Activated T-cell treated with anti-CD3 and anti-CD28 coated beads for 1 hour (primary cell): ENCODE measurements around the gene ID1.
A peak's percentile ranks its signal among the peaks of the same experiment; 100 is the strongest.

Source experiments
- DNase-seq: peaks from one replicate; pipeline ENCODE4 v3.0.0-alpha.2; 2020; ENCODE audit warnings: low read depth

ID1 gene

DNA sequence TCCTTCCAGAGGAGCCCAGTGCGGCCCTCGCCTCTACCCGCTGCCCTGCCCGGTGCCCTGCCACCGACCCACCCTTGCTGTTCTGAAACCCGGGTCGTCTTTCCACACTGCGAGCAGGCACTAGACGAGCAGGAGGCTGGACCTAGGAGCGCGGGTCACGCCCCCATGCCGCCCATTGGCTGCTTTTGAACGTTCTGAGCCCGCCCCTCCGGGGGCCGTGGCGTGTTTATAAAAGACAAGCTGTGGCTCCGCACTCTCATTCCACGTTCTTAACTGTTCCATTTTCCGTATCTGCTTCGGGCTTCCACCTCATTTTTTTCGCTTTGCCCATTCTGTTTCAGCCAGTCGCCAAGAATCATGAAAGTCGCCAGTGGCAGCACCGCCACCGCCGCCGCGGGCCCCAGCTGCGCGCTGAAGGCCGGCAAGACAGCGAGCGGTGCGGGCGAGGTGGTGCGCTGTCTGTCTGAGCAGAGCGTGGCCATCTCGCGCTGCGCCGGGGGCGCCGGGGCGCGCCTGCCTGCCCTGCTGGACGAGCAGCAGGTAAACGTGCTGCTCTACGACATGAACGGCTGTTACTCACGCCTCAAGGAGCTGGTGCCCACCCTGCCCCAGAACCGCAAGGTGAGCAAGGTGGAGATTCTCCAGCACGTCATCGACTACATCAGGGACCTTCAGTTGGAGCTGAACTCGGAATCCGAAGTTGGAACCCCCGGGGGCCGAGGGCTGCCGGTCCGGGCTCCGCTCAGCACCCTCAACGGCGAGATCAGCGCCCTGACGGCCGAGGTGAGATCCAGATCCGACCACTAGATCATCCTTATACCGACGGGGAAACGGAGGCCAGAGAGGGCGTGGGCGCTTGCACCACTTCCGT, at the start of gene ID1:
Gene ID1, plus strand, starts transcription at position 259 of the 871 bp plus-strand sequence. Its CDS starts 99 bp downstream, at position 358.
- peak; percentile 85 for DNase-seq

GRCh38 chr20:31559704-31560093, 45.4 kb upstream of the ID1 start:
- DNase-seq = no peak

DNA sequence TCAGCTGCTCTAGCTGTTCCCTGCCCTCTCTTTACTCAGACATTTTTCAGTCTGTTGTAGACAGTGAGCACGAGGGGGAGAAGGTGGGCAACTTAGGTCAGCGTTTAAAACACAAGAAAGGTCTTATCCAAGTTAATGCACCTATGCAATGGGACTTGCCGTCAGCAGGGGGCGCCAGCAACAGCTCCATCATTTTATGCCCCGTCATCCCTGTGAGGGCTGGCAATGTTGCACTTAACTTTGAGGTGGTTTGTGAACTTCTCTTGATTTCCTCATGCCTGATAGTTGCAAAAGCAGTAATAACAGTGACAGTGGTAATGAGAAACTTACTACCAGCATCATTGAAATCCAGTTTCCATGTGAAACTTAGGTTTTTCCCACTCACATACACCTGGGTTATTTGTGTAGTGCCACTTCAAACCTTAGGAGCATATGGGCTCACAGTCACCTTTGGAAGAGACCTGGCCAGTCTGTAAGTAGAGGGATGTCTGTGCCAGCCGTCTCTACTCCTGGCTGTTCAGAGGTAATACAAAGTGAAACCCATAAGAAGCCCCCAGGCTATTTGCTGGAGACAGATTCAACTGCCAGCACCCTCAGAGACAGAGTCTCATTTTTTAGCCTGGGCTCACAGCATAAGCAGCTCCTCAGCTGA, 44.9 kb upstream of the ID1 start:
- DNase-seq = peak; percentile 71

DNA sequence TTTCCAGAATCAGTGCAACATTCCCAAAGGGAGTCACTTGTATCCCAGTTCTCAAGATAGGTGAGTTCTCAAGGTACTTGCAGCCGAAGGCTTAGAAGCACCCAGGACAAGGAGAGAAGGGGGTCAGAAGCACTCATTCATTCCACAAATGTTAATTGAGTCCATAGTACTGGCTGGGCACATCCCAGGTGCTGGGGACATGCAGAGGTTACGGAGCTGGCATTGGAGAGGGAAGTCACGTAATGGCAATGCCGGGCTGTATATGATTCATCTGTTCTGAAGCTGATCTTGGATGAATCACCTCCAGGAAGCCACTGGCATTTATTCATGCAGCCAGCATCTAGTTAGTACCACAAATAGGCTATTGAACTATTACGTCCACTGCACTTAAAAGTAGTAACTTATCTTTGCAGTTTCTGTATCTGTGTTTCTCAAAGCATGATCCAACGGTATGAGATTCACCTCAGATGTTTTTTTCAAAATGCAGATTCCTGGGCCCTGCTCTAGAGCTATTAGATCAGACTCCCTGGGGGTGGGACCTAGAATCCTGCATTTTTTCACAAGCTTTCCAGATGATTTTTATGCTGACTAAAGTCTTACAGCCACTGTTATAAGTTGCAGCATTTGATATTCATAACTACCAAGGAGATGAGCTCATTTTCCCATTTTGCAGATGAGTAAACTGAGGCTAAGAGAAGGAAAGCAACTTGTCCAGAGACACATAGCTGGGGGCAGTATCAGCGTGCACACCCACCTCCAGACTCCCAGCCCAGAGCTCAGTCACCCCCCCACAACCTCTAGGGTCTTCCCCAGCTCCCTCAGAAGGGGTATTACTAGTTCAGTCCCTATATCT, 44.1 kb upstream of the ID1 start:
- DNase-seq = no peak

DNA sequence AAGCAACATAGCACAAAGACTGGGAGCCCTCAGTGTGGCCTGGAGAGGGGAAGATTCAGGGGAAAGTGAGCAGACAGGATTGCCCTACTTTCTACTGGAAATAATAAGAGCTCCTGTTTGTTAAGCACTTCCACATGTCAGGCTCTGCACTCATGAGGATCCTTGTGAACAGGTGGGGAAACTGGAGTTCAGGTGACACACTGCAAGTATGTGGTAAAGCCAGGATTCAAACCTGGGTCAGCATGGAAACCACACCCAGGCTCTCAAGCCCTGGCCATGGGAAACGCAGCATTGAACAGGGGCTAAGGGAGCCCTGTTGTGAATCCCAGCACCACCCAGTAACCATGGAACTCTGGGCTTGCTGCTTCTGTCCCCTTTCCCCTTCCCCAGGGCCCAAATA, 42.8 kb upstream of the ID1 start:
- no peak for DNase-seq

DNA sequence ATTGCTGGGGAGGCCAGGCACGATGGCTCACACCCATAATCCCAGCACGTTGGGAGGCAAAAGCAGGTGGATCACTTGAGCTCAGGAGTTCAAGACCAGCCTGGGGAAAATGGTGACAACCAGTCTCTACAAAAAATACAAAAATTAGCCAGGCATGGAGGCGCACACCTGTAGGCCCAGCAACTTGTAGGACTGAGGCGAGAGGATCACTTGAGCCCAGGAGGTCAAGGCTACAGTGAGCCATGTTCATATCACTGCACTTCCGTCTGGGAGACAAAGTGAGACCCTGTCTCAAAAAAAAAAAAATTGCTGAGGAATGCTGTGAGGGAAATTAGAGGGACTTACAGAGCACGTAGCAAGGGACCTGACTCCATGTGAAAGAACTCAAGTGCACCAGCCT, 40.8 kb upstream of the ID1 start:
- no peak for DNase-seq

- no peak for DNase-seq
These were observed 39.3 kb upstream of the ID1 start for GRCh38 chr20:31565699-31566318.

DNA sequence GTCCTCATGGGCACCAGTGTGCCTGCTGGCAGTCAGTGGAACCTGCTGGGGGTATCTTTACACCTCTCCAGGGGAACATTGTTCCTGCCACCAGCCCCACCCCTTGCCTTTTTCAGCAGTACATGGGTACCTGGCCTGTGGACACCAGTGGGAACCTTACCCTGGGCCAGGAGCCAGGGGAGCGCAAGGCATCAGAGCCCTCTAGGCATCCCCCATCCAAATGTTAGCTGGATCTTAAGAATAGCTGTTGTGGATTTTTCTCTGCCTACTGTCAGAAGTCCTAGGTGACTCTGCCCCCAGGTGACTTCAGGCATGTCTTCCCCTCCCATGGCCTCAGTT, 38.8 kb upstream of the ID1 start:
- no peak for DNase-seq

DNA sequence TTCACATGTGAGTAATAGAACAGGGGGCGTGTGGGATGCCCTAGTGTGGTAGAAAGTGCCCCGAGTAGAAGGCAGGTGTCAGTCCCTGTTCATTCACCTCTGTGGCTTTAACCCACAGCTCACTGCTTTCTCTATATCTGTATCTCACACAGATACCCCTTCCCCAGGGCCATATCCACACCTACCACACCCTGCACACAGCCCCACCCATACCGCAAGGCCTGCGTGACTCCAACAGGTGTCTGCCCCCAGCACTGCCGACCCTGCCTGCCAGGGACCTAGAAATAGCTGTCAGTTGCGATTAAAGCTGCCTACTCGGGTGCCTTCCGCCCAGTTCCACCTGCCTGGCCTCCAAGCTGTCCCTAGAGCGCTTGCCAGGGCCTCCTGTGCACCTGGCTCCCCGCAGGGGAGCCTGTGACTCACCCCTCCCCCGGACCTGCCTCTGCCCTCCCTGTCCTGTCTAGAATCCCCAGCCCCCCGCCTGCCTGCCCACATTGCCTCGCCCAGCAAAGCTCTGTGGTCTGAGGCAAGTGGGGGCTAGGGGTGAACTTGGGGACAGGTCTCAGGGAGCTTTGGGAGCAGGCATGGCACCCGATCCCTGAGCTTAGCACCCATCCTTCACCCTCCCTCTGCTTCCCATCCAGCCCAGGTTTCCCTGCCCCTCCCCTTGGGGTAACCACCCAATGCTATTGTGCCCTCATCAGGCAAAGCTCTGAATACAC, 38.3 kb upstream of the ID1 start:
- no peak for DNase-seq

- DNase-seq = no peak
These were observed 37.7 kb upstream of the ID1 start for GRCh38 chr20:31567380-31567720.

GRCh38 chr20:31568041-31568731, 36.9 kb upstream of the ID1 start:
- DNase-seq = no peak

GRCh38 chr20:31568773-31569162, 36.3 kb upstream of the ID1 start:
- no peak for DNase-seq

DNA sequence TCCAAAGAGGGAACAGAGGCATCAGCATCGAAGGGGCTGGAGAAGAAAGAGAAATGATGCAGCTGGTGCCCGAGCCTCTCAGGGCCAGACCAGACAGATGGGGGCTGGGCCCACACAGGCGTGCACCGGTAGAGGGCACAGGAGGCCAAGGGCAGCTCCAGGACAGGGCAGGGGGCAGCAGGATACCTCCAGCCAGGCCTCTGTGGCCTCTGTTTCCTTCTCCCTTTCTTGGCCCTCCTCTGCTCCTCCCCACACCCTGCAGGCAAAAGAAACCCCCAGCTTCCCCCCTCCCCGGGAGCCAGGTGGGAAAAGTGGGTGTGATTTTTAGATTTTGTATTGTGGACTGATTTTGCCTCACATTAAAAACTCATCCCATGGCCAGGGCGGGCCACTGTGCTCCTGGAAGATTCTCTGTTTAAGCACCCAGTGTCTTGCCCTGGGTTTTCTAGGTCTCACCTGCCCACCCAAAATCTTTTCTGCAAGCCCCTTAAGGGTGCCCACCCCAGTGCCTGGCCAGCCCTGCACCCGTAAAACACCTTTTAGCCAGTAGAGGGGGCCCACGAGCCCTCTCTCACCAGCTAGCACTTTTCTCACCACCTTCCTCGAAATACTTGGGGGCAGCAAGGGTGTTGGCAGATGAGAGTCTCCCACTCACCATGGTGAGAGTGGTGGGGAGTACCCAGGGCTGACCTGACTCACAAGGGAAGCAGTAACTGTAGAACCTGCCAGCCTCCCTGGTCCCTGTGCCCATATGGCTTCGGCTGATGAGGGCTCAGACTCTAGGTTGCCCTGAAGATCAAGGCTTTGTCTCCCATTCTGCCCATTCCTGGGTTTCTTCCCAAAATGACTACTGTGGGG, 35.7 kb upstream of the ID1 start:
- DNase-seq = peak; percentile 55

- DNase-seq = no peak
These were observed 35.0 kb upstream of the ID1 start for GRCh38 chr20:31570021-31570463.

DNA sequence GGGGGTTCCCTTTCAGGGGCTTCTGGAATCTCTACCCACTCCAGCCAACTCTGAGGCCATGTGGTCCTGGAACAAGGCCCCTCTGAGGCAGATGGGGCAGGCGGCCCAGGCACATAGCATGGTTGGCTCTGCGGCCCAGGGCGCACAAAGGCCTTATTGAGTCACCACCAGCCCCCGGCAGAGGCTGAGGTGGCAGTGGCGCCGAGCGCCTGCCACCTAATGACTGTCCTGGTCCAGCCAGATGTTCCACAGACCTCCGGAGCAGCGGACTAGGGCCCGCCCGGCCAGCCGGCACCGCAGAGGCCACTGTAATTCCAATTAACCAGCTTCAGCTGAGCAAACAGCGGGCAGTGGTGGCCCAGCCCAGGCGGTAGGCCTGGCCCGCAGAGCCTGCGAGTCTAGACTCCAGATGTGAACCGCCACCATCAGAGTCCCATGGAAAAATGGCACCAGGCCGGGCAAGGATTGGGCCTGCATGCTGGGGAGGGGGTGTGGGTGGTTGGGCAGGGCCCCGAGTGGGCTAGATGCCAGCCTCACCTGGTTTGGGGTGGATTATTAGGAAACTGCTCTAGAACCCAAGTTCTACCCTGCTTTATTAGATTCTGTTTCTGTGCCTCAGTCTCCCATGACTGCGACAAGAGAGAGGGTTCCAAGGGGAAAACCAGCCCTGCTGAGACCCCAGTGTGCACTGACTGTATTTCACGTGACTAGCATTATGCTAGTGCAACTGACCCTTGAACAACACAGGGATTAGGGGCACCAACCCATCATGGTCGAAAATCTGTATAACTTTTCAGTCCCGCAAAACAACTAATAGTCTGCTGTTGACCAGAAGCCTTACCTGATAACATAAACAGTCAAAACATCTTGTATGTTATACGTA, 34.1 kb upstream of the ID1 start:
- no peak for DNase-seq

DNA sequence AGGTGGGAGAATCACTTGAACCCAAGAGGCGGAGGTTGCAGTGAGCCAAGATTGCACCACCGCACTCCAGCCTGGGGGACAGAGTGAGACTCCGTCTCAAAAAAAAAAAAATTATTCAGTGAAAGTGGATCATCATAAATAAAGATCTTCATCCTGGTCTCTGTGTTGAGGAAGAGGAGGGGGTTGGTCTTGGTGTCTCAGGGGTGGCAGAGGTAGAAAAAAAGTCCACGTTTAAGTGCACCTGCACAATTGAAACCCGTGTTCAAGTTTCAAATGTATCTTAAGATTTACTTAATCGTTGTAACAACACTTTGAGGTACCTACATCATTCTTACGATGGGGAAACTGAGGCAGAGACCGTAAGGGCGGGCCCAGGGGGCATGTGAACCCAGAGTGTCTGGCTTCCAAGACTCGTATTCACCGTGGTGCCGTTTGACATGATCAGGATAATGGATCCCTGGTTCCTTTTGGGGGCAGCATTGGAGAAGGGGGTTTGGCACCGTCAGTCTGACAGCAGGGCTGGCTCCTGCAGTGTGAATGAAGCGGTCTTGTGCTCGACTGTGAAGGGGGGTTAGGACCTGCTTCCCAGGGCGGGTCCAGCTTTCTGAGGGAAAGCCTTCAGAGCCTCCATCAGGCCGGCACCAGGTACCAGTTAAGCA, 32.9 kb upstream of the ID1 start:
- DNase-seq = no peak

DNA sequence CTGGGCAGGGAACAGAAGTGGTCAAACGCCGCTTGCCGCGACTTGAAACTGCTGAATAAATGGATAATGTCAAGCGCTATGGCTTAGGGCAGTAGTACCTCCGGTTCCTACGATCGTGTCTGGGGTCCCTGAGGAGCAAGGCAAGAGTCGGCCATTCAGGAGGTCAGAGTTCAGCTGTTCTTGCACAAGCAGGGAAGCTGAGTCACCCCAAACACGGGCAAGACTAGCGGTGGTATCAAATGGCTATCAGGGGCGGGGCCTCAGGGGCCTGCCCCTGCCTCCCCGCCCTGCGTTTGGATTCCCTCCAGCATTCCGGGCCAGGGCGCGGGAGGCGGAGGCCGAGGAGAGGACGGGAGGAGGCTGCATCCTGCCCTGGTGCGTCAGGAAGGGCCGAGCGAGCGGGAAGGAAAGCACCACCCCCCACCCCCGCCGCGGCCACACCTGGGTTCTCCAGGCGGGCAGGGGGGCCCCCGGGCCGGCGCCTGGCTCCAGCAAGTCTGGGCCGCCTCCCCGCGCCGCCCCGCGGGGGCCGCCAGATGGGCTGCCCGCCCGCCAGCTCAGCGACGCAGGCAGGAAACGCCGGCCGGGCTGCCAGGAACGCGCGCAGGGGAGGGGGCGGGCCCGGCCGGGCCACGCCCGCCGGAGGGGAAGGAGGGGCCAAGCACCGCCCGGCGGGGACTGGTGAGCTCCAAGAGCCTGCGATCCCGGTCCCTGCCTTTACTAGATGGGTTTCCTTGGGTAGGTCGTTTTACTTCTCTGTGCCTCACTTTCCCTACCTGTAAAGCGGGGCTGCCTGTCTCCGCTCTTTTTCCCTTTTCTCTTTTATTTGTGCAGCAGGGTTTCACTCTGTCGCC, 32.2 kb upstream of the ID1 start:
- peak; percentile 80 for DNase-seq
